Tibial nerve (tissue), 4 donors: ENCODE results near the gene CCDC85B.
A peak's percentile ranks its signal among the peaks of the same experiment; 100 is the strongest.

Source experiments
- EP300 ChIP-seq, 2 donors: sonication (generic); formaldehyde crosslinking; IDR thresholded peaks; one replicate each; pipeline ENCODE4 v1.6.1; 2017; ENCODE audit warnings: antibody characterized with exemption in 2 of 2, mild to moderate bottlenecking in 1 of 2
- POLR2A ChIP-seq, 2 donors: fragments of 450-650 bp; IDR thresholded peaks; one replicate each; pipeline ENCODE4 v1.6.1; 2017; ENCODE audit warnings: antibody characterized with exemption in 2 of 2, mild to moderate bottlenecking in 2 of 2, moderate library complexity in 2 of 2
- TF ChIP-seq, protein P1 (sequence below), 5 experiments: fragments of 200-600 bp in 3 of 5; fragments of 450-650 bp in 2 of 5; sonication (generic) in 3 of 5; IDR thresholded peaks; one replicate each; pipeline ENCODE4 v1.5.1; 2016 to 2019; ENCODE audit warnings: antibody characterized with exemption in 5 of 5, mild to moderate bottlenecking in 3 of 5, moderate library complexity in 2 of 5

DNA sequence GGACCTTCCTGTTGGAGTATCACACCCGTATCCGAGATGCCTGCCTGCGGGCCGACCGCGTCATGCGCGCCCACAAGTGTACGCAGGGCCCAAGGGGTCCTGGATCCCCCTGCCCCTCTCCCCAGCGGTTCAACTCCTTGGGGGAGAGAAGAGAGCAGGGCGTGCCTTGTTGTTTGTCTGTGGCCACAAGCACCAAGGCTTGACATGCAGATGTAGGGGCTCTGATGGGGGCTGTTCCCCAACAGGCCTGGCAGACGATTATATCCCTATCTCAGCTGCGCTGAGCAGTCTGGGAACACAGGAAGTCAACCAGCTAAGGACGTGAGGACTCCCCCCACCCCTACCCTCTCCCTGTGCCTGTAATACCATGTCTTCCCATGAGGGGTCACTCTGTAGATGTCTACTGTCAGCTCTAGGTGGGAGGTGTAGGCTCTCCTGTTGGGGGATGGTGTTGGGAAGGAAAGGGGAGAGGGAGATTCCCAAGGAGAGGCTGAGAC lies 39.3 kb upstream of the CCDC85B start:
- TF ChIP-seq, protein P1, sequence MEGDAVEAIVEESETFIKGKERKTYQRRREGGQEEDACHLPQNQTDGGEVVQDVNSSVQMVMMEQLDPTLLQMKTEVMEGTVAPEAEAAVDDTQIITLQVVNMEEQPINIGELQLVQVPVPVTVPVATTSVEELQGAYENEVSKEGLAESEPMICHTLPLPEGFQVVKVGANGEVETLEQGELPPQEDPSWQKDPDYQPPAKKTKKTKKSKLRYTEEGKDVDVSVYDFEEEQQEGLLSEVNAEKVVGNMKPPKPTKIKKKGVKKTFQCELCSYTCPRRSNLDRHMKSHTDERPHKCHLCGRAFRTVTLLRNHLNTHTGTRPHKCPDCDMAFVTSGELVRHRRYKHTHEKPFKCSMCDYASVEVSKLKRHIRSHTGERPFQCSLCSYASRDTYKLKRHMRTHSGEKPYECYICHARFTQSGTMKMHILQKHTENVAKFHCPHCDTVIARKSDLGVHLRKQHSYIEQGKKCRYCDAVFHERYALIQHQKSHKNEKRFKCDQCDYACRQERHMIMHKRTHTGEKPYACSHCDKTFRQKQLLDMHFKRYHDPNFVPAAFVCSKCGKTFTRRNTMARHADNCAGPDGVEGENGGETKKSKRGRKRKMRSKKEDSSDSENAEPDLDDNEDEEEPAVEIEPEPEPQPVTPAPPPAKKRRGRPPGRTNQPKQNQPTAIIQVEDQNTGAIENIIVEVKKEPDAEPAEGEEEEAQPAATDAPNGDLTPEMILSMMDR (IDR thresholded peaks at IDR 0.05) = peak in 1 of 5 experiments; percentile 13
- TF ChIP-seq POLR2A (IDR thresholded peaks at IDR 0.05) (no peak), EP300 (IDR thresholded peaks at IDR 0.05) (no peak)
